ENCODE results near the gene KCNK5.
A peak's percentile ranks its signal among the peaks of the same experiment; 100 is the strongest.

The KCNK5 gene

GRCh38 chr6:39211183-39211582, 18.1 kb downstream of the KCNK5 start:
- peaks cover 50% of the 10 kb centered on the region for H3K4me1 ChIP-seq
- no peaks in the 10 kb centered on the region for H3K36me3 ChIP-seq (ENCODE audit: control insufficient read depth, insufficient read depth, low read length)
- no peak for TF ChIP-seq CTCF (IDR thresholded peaks at IDR 0.05)

GRCh38 chr6:39210450-39210849, 18.8 kb downstream of the KCNK5 start:
- TF ChIP-seq CTCF (IDR thresholded peaks at IDR 0.05): no peak
- H3K27ac ChIP-seq: no peak overlapping the region

More at GRCh38 chr6:39211183-39211582, 18.1 kb downstream of the KCNK5 start:
- Histone ChIP-seq H3K9ac (no peak overlapping the region), H3K4me3 (ENCODE audit: low read depth, low read length) (no peak overlapping the region), H3K27ac (no peak overlapping the region), H3K4me2 (ENCODE audit: low read length) (no peak overlapping the region), H3K9me3 (ENCODE audit: control insufficient read depth, low read length) (no peaks in the 10 kb centered on the region), H2AFZ (no peak overlapping the region), H3K79me2 (no peaks in the 10 kb centered on the region), H3K27me3 (ENCODE audit: control insufficient read depth, insufficient read depth, low read length) (no peaks in the 10 kb centered on the region)

GRCh38 chr6:39209911-39210310, 19.4 kb downstream of the KCNK5 start:
- Histone ChIP-seq H3K4me3 (ENCODE audit: low read depth, low read length) (no peak overlapping the region), H3K27me3 (ENCODE audit: control insufficient read depth, insufficient read depth, low read length) (no peaks in the 10 kb centered on the region), H3K27ac (peak overlapping the region; percentile 67), H3K79me2 (no peaks in the 10 kb centered on the region), H2AFZ (peak overlapping the region; percentile 43), H3K4me1 (peaks cover 56% of the 10 kb centered on the region), H3K9me3 (ENCODE audit: control insufficient read depth, low read length) (no peaks in the 10 kb centered on the region), H3K9ac (no peak overlapping the region), H3K4me2 (ENCODE audit: low read length) (no peak overlapping the region), H3K36me3 (ENCODE audit: control insufficient read depth, insufficient read depth, low read length) (no peaks in the 10 kb centered on the region)
- TF ChIP-seq CTCF (IDR thresholded peaks at IDR 0.05): no peak

More at GRCh38 chr6:39210450-39210849, 18.8 kb downstream of the KCNK5 start:
- H3K27me3 ChIP-seq (ENCODE audit: control insufficient read depth, insufficient read depth, low read length): no peaks in the 10 kb centered on the region
- H3K4me1 ChIP-seq: peaks cover 56% of the 10 kb centered on the region
- H3K36me3 ChIP-seq (ENCODE audit: control insufficient read depth, insufficient read depth, low read length): no peaks in the 10 kb centered on the region
- no peak overlapping the region for H3K4me3 ChIP-seq (ENCODE audit: low read depth, low read length)
- H3K9me3 ChIP-seq (ENCODE audit: control insufficient read depth, low read length): no peaks in the 10 kb centered on the region
- no peak overlapping the region for H3K9ac ChIP-seq
- no peak overlapping the region for H2AFZ ChIP-seq
- no peaks in the 10 kb centered on the region for H3K79me2 ChIP-seq
- H3K4me2 ChIP-seq (ENCODE audit: low read length): no peak overlapping the region

- Histone ChIP-seq H3K27ac (peak overlapping the region; percentile 67), H3K4me2 (ENCODE audit: low read length) (no peak overlapping the region), H3K79me2 (no peaks in the 10 kb centered on the region), H3K4me3 (ENCODE audit: low read depth, low read length) (no peak overlapping the region), H2AFZ (peak overlapping the region; percentile 43), H3K27me3 (ENCODE audit: control insufficient read depth, insufficient read depth, low read length) (no peaks in the 10 kb centered on the region), H3K4me1 (peaks cover 55% of the 10 kb centered on the region), H3K36me3 (ENCODE audit: control insufficient read depth, insufficient read depth, low read length) (no peaks in the 10 kb centered on the region), H3K9me3 (ENCODE audit: control insufficient read depth, low read length) (no peaks in the 10 kb centered on the region), H3K9ac (no peak overlapping the region)
- TF ChIP-seq CTCF (IDR thresholded peaks at IDR 0.05): no peak
These were observed 19.9 kb downstream of the KCNK5 start for GRCh38 chr6:39209360-39209811.

- no peak overlapping the region for H3K9ac ChIP-seq
- no peaks in the 10 kb centered on the region for H3K27me3 ChIP-seq (ENCODE audit: control insufficient read depth, insufficient read depth, low read length)
- no peak overlapping the region for H3K4me2 ChIP-seq (ENCODE audit: low read length)
- H3K27ac ChIP-seq: no peak overlapping the region
- no peaks in the 10 kb centered on the region for H3K36me3 ChIP-seq (ENCODE audit: control insufficient read depth, insufficient read depth, low read length)
- H3K79me2 ChIP-seq: no peaks in the 10 kb centered on the region
- H2AFZ ChIP-seq: peak overlapping the region; percentile 44
- H3K4me3 ChIP-seq (ENCODE audit: low read depth, low read length): no peak overlapping the region
- no peaks in the 10 kb centered on the region for H3K9me3 ChIP-seq (ENCODE audit: control insufficient read depth, low read length)
- peaks cover 53% of the 10 kb centered on the region for H3K4me1 ChIP-seq
- TF ChIP-seq CTCF (IDR thresholded peaks at IDR 0.05): no peak
These were observed 21.0 kb downstream of the KCNK5 start for GRCh38 chr6:39208223-39208739.

Data from parathyroid adenoma (tissue), 2 donors.